ENCODE measurements around the gene OTOP3. TPM values are rescaled to one million over a fixed set of nuclear protein-coding genes. Genes with fewer than 3 reads are reported as not detected.
A peak's percentile ranks its signal among the peaks of the same experiment; 100 is the strongest.

The OTOP3 gene
- total RNA-seq, 1 experiment from 2014 or later, result not detected

DNA sequence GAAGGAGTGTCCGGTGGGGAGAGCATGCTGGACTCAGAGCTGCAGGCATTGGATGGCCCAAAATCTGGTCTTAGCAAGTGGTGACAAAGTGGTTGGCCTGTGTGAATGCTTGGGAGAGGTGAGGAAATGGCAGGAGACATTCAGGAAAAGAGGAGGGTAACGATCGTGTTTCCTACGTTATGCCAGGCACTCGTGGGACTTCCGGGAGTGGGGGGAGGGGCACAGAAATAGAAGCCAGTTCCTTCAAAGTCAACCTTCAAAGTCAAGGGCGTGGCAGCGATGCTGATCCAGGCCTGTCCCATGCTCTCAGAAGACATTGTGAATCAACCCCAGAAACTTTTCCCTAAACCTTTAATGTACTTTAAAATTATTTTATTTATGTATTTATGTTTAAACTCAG, 3.8 kb downstream of the OTOP3 start:
- H3K4me1 ChIP-seq (replicated peaks), result no peaks in the 10 kb centered on the region
- no peak overlapping the region for H3K4me3 ChIP-seq
- no peak for DNase-seq (ENCODE audit: low read depth in 1 of 2, low spot score in 2 of 2)
- no peak overlapping the region for H3K27ac ChIP-seq
- no peaks in the 10 kb centered on the region for H3K36me3 ChIP-seq
- peaks cover 3% of the 10 kb centered on the region; the same call in 1 of the 2 replicates for H3K9me3 ChIP-seq (replicated peaks)
- peaks cover 96% of the 10 kb centered on the region for H3K27me3 ChIP-seq (replicated peaks)

- peaks cover 3% of the 10 kb centered on the region; the same call in 1 of the 2 replicates for H3K9me3 ChIP-seq (replicated peaks)
- H3K27ac ChIP-seq, result no peak overlapping the region
- H3K4me3 ChIP-seq, result no peak overlapping the region
- no peaks in the 10 kb centered on the region for H3K4me1 ChIP-seq (replicated peaks)
- DNase-seq (ENCODE audit: low read depth in 1 of 2, low spot score in 2 of 2), result no peak
- peaks cover 98% of the 10 kb centered on the region for H3K27me3 ChIP-seq (replicated peaks)
- no peaks in the 10 kb centered on the region for H3K36me3 ChIP-seq
Observed at GRCh38 chr17:74941128-74941725, 5.5 kb downstream of the OTOP3 start.

DNA sequence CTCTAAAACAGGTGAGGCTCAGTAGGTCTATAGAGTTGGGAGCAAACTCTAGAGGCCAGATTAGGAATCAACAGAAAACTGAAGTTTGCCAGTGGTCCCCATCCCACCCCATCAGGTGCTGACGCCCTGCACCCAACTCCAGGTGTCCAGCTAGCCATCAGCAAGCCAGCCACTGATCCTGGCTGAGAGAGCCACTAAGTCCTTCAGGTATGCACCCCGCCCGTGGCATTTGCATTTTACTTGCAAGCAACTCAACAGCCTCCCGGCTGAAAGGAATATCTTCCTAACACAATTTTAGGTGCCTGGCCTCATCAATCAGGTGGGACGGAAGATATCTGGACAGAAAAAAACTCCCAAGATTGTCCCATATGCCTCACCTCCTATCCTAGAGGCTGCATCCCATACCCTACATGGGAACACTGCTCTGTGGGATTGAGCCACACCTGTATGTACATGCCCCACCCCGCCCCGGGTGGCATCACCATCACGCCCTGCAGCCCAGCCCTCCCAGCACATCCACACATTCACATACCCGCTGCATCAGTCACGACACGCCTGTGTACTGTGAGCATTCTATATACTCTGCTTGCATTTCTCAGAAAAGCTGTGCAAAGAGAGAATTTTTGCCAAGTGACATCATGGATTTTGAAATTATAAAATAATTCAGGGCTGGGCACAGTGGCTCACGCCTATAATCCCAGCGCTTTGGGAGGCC, 8.3 kb downstream of the OTOP3 start:
- Histone ChIP-seq H3K27ac (no peak overlapping the region), H3K9me3 (replicated peaks) (peaks cover 3% of the 10 kb centered on the region; the same call in 1 of the 2 replicates), H3K36me3 (no peaks in the 10 kb centered on the region), H3K4me1 (replicated peaks) (no peaks in the 10 kb centered on the region), H3K27me3 (replicated peaks) (peaks cover 98% of the 10 kb centered on the region), H3K4me3 (no peak overlapping the region)
- no peak for DNase-seq (ENCODE audit: low read depth in 1 of 2, low spot score in 2 of 2)

- Histone ChIP-seq H3K36me3 (no peaks in the 10 kb centered on the region), H3K4me1 (replicated peaks) (no peaks in the 10 kb centered on the region), H3K27me3 (replicated peaks) (peaks cover 100% of the 10 kb centered on the region), H3K27ac (no peak overlapping the region), H3K9me3 (replicated peaks) (no peaks in the 10 kb centered on the region; the same call in 1 of the 2 replicates), H3K4me3 (no peak overlapping the region)
- DNase-seq (ENCODE audit: low read depth in 1 of 2, low spot score in 2 of 2), result no peak
Observed at GRCh38 chr17:74945543-74945942, 9.8 kb downstream of the OTOP3 start.

GRCh38 chr17:74946641-74947040, 10.9 kb downstream of the OTOP3 start:
- H3K4me3 ChIP-seq, result no peak overlapping the region
- no peaks in the 10 kb centered on the region for H3K4me1 ChIP-seq (replicated peaks)
- peaks cover 100% of the 10 kb centered on the region for H3K27me3 ChIP-seq (replicated peaks)
- H3K36me3 ChIP-seq, result no peaks in the 10 kb centered on the region
- H3K27ac ChIP-seq, result no peak overlapping the region
- DNase-seq (ENCODE audit: low read depth in 1 of 2, low spot score in 2 of 2), result no peak
- H3K9me3 ChIP-seq (replicated peaks), result no peaks in the 10 kb centered on the region; the same call in 1 of the 2 replicates

DNA sequence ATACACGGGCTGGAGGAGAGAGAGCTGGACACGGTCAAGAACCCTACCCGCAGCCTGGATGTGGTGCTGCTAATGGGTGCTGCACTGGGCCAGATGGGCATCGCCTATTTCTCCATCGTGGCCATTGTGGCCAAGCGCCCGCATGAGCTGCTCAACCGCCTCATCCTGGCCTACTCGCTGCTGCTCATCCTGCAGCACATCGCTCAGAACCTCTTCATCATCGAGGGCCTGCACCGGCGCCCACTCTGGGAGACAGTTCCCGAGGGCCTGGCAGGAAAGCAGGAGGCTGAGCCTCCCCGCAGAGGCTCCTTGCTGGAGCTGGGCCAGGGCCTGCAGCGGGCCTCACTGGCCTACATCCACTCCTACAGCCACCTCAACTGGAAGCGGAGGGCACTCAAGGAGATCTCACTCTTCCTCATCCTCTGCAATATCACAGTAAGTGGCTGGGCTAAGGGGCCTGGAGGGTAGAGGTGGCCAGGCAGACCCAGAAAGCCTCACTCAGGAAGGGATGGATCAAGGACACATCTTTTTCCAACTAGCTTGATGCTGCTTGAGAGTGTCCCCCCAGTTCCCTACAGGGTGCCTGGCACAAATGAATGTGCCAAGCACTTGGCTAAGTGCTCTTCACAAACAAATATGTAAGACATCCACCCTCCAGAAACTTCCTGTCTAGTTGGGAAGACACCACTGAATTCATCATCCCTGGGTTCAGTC, 11.5 kb downstream of the OTOP3 start:
- no peak for DNase-seq (ENCODE audit: low read depth in 1 of 2, low spot score in 2 of 2)
- H3K4me3 ChIP-seq, result no peak overlapping the region
- no peaks in the 10 kb centered on the region; the same call in 1 of the 2 replicates for H3K9me3 ChIP-seq (replicated peaks)
- H3K27me3 ChIP-seq (replicated peaks), result peaks cover 100% of the 10 kb centered on the region
- H3K27ac ChIP-seq, result no peak overlapping the region
- H3K36me3 ChIP-seq, result no peaks in the 10 kb centered on the region
- no peaks in the 10 kb centered on the region for H3K4me1 ChIP-seq (replicated peaks)

- no peak for DNase-seq (ENCODE audit: low read depth in 1 of 2, low spot score in 2 of 2)
- Histone ChIP-seq H3K4me1 (replicated peaks) (no peaks in the 10 kb centered on the region), H3K9me3 (replicated peaks) (no peaks in the 10 kb centered on the region), H3K36me3 (no peaks in the 10 kb centered on the region), H3K27me3 (replicated peaks) (peaks cover 100% of the 10 kb centered on the region), H3K4me3 (no peak overlapping the region), H3K27ac (no peak overlapping the region)
Observed at GRCh38 chr17:74949455-74950115, 13.9 kb downstream of the OTOP3 start.

DNA sequence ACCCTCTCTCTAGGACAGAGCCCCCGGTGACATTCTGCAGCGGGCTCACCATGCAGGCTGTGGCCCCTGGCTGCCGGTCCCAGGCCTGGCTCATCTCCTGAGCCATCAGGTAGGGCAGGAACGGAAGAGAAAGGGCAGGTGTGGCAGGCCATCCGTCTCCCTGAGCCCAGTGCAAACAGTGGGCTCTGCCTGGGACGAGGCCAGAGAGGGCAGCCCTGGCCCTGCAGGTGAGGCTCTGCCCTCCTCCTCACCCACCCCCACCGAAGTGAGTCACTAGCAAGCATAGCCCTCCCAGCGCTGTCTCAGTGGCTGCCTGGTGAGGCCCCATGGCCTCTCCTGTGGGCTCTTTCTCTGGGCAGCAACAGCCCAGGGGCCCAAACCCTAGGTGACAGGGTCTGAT, 14.5 kb downstream of the OTOP3 start:
- H3K36me3 ChIP-seq, result no peaks in the 10 kb centered on the region
- H3K27ac ChIP-seq, result no peak overlapping the region
- no peak overlapping the region for H3K4me3 ChIP-seq
- no peaks in the 10 kb centered on the region for H3K9me3 ChIP-seq (replicated peaks)
- no peak for DNase-seq (ENCODE audit: low read depth in 1 of 2, low spot score in 2 of 2)
- H3K4me1 ChIP-seq (replicated peaks), result no peaks in the 10 kb centered on the region
- H3K27me3 ChIP-seq (replicated peaks), result peaks cover 100% of the 10 kb centered on the region

DNA sequence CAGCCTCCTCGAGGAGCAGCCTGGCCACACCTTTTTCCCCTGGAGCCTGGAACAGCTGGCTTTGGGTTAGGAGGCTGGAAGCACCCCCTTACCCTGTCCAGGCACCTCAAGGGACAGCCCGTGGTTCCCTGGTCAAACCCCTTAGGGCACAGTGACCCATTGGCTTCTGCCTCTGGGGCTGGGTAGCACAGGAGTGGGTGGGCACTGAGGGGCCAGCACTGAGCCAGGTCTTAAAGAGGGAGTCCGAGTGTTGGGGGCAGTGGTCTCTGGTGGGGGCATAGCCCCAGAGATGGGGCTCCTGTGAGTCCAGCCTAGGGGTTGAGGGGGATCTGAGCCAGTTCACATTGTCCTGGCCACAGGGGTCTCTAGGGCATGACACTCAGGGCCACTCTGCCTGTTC, 15.4 kb downstream of the OTOP3 start:
- H3K9me3 ChIP-seq (replicated peaks), result no peaks in the 10 kb centered on the region
- peaks cover 97% of the 10 kb centered on the region for H3K27me3 ChIP-seq (replicated peaks)
- no peaks in the 10 kb centered on the region for H3K4me1 ChIP-seq (replicated peaks)
- DNase-seq (ENCODE audit: low read depth in 1 of 2, low spot score in 2 of 2), result no peak
- H3K36me3 ChIP-seq, result no peaks in the 10 kb centered on the region
- H3K27ac ChIP-seq, result no peak overlapping the region
- H3K4me3 ChIP-seq, result no peak overlapping the region

DNA sequence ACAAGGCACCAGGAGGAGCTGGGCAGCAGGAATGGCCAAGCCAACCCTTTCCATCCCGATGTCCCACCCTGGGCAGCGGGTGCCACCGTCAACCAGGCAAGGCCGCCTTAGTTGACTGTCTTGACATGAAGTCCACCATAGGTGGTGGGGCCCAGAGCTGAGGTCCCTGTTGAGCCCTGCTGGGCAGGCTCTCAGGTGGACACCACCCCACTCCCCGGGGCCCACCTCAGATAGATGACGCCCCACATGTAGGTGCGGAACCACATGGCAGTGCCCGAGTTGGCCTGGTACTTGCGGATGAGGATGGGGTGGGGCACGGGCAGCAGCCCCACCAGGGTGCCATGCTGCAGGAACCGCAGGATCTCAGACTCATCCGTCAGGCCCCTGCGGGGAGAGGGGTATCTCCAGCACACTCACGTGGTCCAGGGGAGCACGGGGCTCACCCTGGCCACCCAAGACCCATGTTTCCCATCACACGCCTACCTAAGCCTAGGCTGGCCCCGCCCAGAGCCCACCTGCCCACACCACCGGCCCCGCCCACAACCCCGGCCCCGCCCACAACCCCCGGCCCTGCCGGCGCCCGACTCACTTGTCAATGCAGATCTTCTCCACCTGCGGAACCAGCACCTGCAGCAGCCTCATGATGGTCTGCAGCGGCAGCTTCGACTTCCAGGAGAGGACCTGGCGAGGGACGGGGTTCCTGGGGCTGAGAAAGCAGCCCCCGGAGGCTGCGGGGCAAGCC, 16.2 kb downstream of the OTOP3 start:
- H3K27ac ChIP-seq, result no peak overlapping the region
- peak in 1 of 2 experiments; percentile 51 for DNase-seq (ENCODE audit: low read depth in 1 of 2, low spot score in 2 of 2)
- H3K4me3 ChIP-seq, result no peak overlapping the region
- no peaks in the 10 kb centered on the region for H3K9me3 ChIP-seq (replicated peaks)
- H3K27me3 ChIP-seq (replicated peaks), result peaks cover 95% of the 10 kb centered on the region
- no peaks in the 10 kb centered on the region for H3K36me3 ChIP-seq
- no peaks in the 10 kb centered on the region for H3K4me1 ChIP-seq (replicated peaks)

GRCh38 chr17:74952431-74953133, 16.9 kb downstream of the OTOP3 start:
- no peaks in the 10 kb centered on the region for H3K4me1 ChIP-seq (replicated peaks)
- peaks cover 89% of the 10 kb centered on the region for H3K27me3 ChIP-seq (replicated peaks)
- no peaks in the 10 kb centered on the region for H3K9me3 ChIP-seq (replicated peaks)
- DNase-seq (ENCODE audit: low read depth in 1 of 2, low spot score in 2 of 2), result peak in 1 of 2 experiments; percentile 49
- no peak overlapping the region for H3K4me3 ChIP-seq
- no peak overlapping the region for H3K27ac ChIP-seq
- no peaks in the 10 kb centered on the region for H3K36me3 ChIP-seq

DNA sequence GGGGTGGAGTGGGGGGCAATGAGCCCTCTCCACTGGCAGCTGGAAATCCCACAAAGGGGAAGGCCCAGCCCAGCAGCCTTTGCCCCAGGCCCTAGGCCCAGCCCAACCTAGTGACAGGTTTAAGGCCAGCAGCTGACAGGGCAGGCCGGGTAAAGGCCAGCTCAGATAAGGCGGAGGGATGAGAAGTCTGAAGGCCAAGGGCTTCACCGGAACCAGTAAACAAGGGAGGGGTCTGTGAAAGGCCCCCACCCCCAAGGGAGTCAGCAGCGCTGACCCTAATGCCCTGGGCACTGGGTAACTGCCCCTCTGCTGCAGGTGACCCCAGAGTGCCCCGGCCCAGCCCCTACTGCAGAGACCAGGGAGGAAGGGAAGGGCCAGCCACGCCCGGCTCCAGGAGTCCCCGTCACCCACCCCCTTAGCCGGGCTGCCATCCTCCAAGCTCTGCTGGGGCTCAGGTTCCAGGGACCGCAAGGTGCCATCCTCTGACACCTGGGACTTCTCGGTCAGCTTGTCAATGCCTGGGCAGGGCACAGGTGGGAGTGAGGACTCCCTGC, 17.5 kb downstream of the OTOP3 start:
- H3K27me3 ChIP-seq (replicated peaks), result peaks cover 85% of the 10 kb centered on the region
- no peaks in the 10 kb centered on the region for H3K36me3 ChIP-seq
- no peaks in the 10 kb centered on the region for H3K4me1 ChIP-seq (replicated peaks)
- DNase-seq (ENCODE audit: low read depth in 1 of 2, low spot score in 2 of 2), result no peak
- H3K4me3 ChIP-seq, result no peak overlapping the region
- no peak overlapping the region for H3K27ac ChIP-seq
- no peaks in the 10 kb centered on the region for H3K9me3 ChIP-seq (replicated peaks)
